T-cell (primary cell): ENCODE measurements around the gene TTLL10. TPM values are rescaled to one million over a fixed set of nuclear protein-coding genes. Genes with fewer than 3 reads are reported as not detected.
"Not testable (repeated sequence)": the region's sequence is repeated elsewhere in the genome, so short reads cannot be mapped to it uniquely, and the experiment has no call there.

ENCODE experiments used
- ATAC-seq, 4 experiments: fragments of 200-7000 bp in 3 of 4; fragments of 150-1000 bp in 1 of 4; cut with Tn5 transposase; replicated peaks in 1 of 4; 1 replicate in 3 of 4; 2 replicates in 1 of 4; pipeline ENCODE4 v1.10.0; 2021; ENCODE audit warnings: moderate library complexity in 3 of 4, mild to moderate bottlenecking in 2 of 4, moderate number of reproducible peaks in 1 of 4
- CTCF ChIA-PET, 2 donors: fragments of 300-600 bp; sonication (Branson Sonifier 250); formaldehyde crosslinking; loops; one replicate each; lab custom pipeline; 2022; ENCODE audit warnings: antibody characterized with exemption in 2 of 2; lab: Charles Lee
- POLR2A ChIA-PET, 2 donors: fragments of 300-600 bp; sonication (Branson Sonifier 250); formaldehyde crosslinking; loops; one replicate each; lab custom pipeline; 2022; ENCODE audit warnings: antibody characterized with exemption in 2 of 2; lab: Charles Lee
- DNase-seq, 35 experiments: peaks; one replicate each; pipeline versions ENCODE4 v3.0.0 to v3.0.0-alpha.2; 2013 to 2023
- H3K27ac ChIP-seq: one replicate; pipeline ENCODE4 v1.5.1; 2013; ENCODE audit warnings: low read length
- H3K27me3 ChIP-seq, 2 experiments: replicated peaks in 1 of 2; 1 replicate in 1 of 2; 2 replicates in 1 of 2; pipeline versions ENCODE4 v1.6.1 to v1.7.0; 2013; ENCODE audit warnings: low read length in 1 of 2, mixed read lengths in 1 of 2; ENCODE audit not compliant: control insufficient read depth in 2 of 2, insufficient read depth in 2 of 2; ENCODE audit errors: extremely low read depth in 1 of 2
- H3K36me3 ChIP-seq, 2 donors: 1 replicate in 1 of 2; 2 replicates in 1 of 2; pipeline versions ENCODE4 v1.6.1 to v1.7.0; 2013; ENCODE audit warnings: low read length in 1 of 2; ENCODE audit not compliant: control insufficient read depth in 2 of 2, insufficient read depth in 1 of 2; ENCODE audit errors: extremely low read depth in 1 of 2
- H3K4me1 ChIP-seq, 2 experiments: 1 replicate in 1 of 2; 2 replicates in 1 of 2; pipeline versions ENCODE4 v1.6.1 to v1.7.0; 2013; ENCODE audit warnings: low read length in 2 of 2, mixed read lengths in 1 of 2; ENCODE audit not compliant: insufficient read depth in 2 of 2, control insufficient read depth in 1 of 2; ENCODE audit errors: extremely low read depth in 1 of 2
- H3K4me3 ChIP-seq, 2 donors: 1 replicate in 1 of 2; 2 replicates in 1 of 2; pipeline versions ENCODE4 v1.5.1 to v1.7.0; 2013; ENCODE audit warnings: mild to moderate bottlenecking in 2 of 2, low read length in 1 of 2, moderate library complexity in 1 of 2; ENCODE audit not compliant: control insufficient read depth in 1 of 2; ENCODE audit errors: extremely low read depth in 1 of 2
- H3K9me3 ChIP-seq: 2 replicates; pipeline ENCODE4 v1.7.0; 2013
- H3K27ac Mint-ChIP-seq, 2 donors: one replicate each; pipeline ENCODE4 v1.8.0; 2020 to 2021; ENCODE audit warnings: mild to moderate bottlenecking in 2 of 2, mixed read lengths in 2 of 2
- H3K27me3 Mint-ChIP-seq, 2 donors: one replicate each; pipeline ENCODE4 v1.8.0; 2021 to 2022; ENCODE audit warnings: mixed read lengths in 2 of 2
- H3K36me3 Mint-ChIP-seq: one replicate; pipeline ENCODE4 v1.8.0; 2021; ENCODE audit warnings: mixed read lengths
- H3K4me1 Mint-ChIP-seq, 3 donors: one replicate each; pipeline ENCODE4 v1.8.0; 2020 to 2022; ENCODE audit warnings: mixed read lengths in 3 of 3, mild to moderate bottlenecking in 1 of 3
- H3K4me3 Mint-ChIP-seq, 3 donors: one replicate each; pipeline ENCODE4 v1.8.0; 2020 to 2022; ENCODE audit warnings: mild to moderate bottlenecking in 3 of 3, mixed read lengths in 3 of 3, moderate library complexity in 3 of 3
- H3K9me3 Mint-ChIP-seq, 3 donors: one replicate each; pipeline ENCODE4 v1.8.0; 2020 to 2022; ENCODE audit warnings: mixed read lengths in 3 of 3
- WGBS: methylation state at CpG from one replicate; pipeline ENCODE4 v1.1.5; 2013; ENCODE audit warnings: missing lambda C conversion rate; ENCODE audit not compliant: insufficient coverage; 5-methylcytosine and 5-hydroxymethylcytosine counted together
- total RNA-seq, 35 experiments: library from RNA in 6 of 35; stranded (reverse) in 6 of 35; fragments of 120-200 nt in 1 of 35; gene quantifications; one replicate each; pipeline versions ENCODE4 v1.2.1 to v1.2.4 and lab custom pipeline; 2013 to 2026

TTLL10 gene
- total RNA-seq, 5 donors from 2014 or later (not counting 1 experiment from before 2014, with no cell fraction given) = 0.26 to 1.0 (median 0.47) TPM; not detected in 1

DNA sequence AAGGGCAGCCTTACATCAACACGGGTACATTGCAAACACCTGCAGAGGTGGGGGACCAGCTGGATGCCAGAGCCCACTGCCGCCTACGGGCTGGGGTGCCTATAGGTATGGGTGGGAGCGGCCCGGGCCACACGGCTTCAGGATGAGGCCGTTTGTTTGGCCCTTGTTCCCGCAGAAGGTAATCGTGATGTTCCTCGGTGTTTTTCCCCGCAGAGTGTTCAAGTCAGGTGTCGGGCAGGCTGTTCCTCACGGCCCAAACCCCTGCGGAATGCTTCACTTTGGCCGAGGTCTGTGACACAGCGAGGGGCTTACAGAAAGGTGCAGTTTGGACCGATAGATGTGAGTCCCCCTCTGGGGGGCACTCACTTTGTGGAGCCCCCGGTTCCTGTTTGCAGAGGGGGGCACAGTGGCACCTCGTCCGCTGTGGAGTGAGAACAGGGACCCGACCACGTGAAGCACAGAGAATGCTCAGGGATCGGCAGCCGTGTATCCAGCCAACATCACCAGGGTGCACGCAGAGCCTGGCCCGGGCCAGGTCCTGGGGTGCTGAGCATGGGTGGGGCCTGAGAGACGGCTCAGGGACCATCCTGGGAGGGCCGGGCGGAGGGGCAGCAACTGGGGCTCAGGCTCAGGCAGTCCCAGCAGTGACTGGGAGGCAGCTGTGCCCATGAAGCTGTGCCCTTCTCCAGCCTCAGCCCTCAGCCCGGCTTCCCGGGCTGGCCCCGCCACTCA lies 453 bp upstream of the TTLL10 start:
- CTCF ChIA-PET = interaction anchor here in 1 of 2 donors (1.5 kb wide), 1 partner anchor 37 kb away, joined by 3 read pairs; no protein-coding TSS in a partner anchor

DNA sequence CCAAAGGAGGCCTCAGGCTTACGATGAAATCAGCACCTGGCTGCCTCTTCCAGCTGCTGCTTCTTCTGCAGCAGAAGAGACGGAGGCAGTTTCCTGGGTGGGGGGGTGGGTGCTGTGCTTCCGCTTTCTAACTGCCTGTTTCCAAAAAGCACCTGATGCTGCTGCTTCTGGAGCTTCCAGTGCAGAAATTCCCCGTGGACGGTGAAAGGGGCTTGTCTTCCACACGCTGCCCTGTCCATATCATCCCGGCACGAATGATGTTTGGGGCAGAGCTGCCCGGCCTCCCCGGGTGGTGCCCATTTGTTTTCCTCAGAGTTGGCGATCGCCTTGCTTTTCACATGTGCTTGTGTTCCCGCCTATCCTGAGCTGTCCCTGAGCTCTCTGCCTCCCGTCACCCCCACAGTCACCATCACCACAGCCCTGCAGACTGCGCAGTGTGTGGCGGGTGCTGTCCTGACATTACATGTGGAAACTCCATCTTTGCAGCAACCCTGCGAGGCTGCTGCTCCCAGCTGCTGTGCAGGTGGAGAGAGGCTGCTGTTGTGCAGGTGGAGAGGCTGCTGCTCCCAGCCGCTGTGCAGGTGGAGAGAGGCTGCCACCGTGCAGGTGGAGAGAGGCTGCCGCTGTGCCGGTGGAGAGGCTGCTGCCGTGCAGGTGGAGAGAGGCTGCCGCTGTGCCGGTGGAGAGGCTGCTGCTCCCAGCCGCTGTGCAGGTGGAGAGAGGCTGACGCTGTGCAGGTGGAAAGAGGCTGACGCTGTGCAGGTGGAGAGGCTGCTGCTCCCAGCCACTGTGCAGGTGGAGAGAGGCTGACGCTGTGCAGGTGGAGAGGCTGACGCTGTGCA lies 1.8 kb downstream of the TTLL10 start:
- H3K27ac Mint-ChIP-seq = no peak overlapping the region
- peaks cover 0 to 4% of the 10 kb centered on the region in 2 donors for H3K27me3 Mint-ChIP-seq

More for the DNA sequence above, 453 bp upstream of the TTLL10 start:
- Mint-ChIP-seq H3K4me3 (peak overlapping the region in 1 of 3 donors; percentile 24), H3K36me3 (no peaks in the 10 kb centered on the region), H3K27me3 (peaks cover 5 to 10% of the 10 kb centered on the region in 2 donors), H3K9me3 (no peaks in the 10 kb centered on the region), H3K27ac (no peak overlapping the region), H3K4me1 (peaks cover 17 to 33% (median 19%) of the 10 kb centered on the region in 3 donors)
- peaks cover 0 to 73% of the 10 kb centered on the region in 2 experiments for H3K27me3 ChIP-seq
- H3K36me3 ChIP-seq = no peaks in the 10 kb centered on the region
- peak in 2 of 4 experiments; percentile 24 to 47 for ATAC-seq
- peak overlapping the region in 1 of 2 donors; percentile 32 for H3K4me3 ChIP-seq
- H3K27ac ChIP-seq = no peak overlapping the region
- whole genome bisulfite sequencing = 59% methylated on average over 29 of the region's 32 CpGs
- peaks cover 31 to 59% of the 10 kb centered on the region in 2 experiments for H3K4me1 ChIP-seq
- DNase-seq = peak in 1 of 35 experiments; percentile 2
- POLR2A ChIA-PET = no interaction called here
- no peaks in the 10 kb centered on the region for H3K9me3 ChIP-seq

DNA sequence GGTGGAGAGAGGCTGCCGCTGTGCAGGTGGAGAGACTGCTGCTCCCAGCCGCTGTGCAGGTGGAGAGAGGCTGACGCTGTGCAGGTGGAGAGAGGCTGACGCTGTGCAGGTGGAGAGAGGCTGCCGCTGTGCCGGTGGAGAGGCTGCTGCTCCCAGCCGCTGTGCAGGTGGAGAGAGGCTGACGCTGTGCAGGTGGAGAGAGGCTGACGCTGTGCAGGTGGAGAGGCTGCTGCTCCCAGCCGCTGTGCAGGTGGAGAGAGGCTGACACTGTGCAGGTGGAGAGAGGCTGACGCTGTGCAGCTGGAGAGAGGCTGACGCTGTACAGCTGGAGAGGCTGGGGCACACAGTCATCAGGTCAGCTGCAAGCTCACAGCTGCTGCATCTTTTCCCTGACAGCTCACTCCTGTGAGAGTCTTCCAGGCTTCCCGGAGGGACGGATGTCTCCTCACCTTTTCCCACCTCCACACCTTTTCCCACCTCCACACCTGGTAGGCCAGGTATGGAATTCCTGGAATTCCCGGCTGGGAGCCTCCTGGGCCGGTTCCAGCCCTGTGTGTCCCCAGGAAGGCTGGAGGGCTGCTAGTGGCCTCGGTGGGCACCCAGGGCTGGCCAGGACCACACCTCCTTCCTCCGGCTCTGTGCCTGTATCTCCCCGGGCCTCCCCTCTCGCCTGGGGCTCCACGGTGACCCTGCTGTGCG lies 2.5 kb downstream of the TTLL10 start:
- CTCF ChIA-PET, H3K36me3 Mint-ChIP-seq: not testable (repeated sequence)
- H3K27me3 ChIP-seq = peaks cover 0 to 55% of the 10 kb centered on the region in 2 experiments

More for the DNA sequence above, 1.8 kb downstream of the TTLL10 start:
- Histone ChIP-seq H3K27me3 (peaks cover 0 to 57% of the 10 kb centered on the region in 2 experiments), H3K27ac (no peak overlapping the region), H3K4me1 (peaks cover 25 to 49% of the 10 kb centered on the region in 2 experiments), H3K4me3 (no peak overlapping the region), H3K9me3 (no peaks in the 10 kb centered on the region), H3K36me3 (no peaks in the 10 kb centered on the region)
- ChIA-PET CTCF (interaction anchor here in 1 of 2 donors (0.7 kb wide), 1 partner anchor 68 kb away, joined by 4 read pairs; no protein-coding TSS in a partner anchor), POLR2A (no interaction called here)
- whole genome bisulfite sequencing = 85% methylated on average over 22 of the region's 29 CpGs
- Mint-ChIP-seq H3K36me3 (no peaks in the 10 kb centered on the region), H3K4me1 (peaks cover 11 to 27% (median 13%) of the 10 kb centered on the region in 3 donors), H3K9me3 (no peaks in the 10 kb centered on the region), H3K4me3 (no peak overlapping the region)
- ATAC-seq (no peak), DNase-seq (peak in 1 of 35 experiments; percentile 1)

DNA sequence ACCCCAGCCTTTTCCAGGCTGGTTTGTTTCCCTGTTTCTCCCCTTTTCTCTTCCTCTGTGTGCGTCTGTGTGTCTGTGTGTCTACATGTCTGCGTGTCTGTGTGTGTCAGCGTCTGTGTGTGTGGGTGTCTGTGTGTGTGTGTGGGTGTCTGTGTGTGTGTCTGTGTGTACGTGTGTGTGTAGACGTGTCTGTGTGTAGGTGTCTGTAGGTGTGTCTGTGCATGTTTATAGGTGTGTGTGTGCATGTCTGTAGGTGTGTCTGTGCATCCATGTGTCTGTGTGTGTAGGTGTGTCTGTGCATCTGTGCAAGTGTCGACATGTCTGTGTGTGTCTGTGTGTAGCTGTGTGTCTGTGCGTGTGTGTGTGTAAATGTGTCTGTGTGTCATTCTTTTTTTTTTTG lies 3.3 kb downstream of the TTLL10 start:
- Histone ChIP-seq H3K27ac (no peak overlapping the region), H3K36me3 (no peaks in the 10 kb centered on the region), H3K4me3 (no peak overlapping the region), H3K27me3 (peaks cover 0 to 55% of the 10 kb centered on the region in 2 experiments), H3K9me3 (no peaks in the 10 kb centered on the region), H3K4me1 (peaks cover 17 to 36% of the 10 kb centered on the region in 2 experiments)
- peaks cover 13 to 30% (median 16%) of the 10 kb centered on the region in 3 donors for H3K4me1 Mint-ChIP-seq
- no peak overlapping the region for H3K4me3 Mint-ChIP-seq
- WGBS = 80% methylated on average over 6 of the region's 7 CpGs
- CTCF ChIA-PET = no interaction called here
- no peaks in the 10 kb centered on the region for H3K36me3 Mint-ChIP-seq
- no peaks in the 10 kb centered on the region for H3K9me3 Mint-ChIP-seq
- ATAC-seq = no peak
- POLR2A ChIA-PET = no interaction called here
- no peak overlapping the region for H3K27ac Mint-ChIP-seq
- H3K27me3 Mint-ChIP-seq = peaks cover 5 to 12% of the 10 kb centered on the region in 2 donors
- no peak for DNase-seq

More for the DNA sequence above, 2.5 kb downstream of the TTLL10 start:
- H3K27me3 Mint-ChIP-seq, H3K4me3 ChIP-seq, H3K4me3 Mint-ChIP-seq, H3K27ac ChIP-seq, H3K9me3 Mint-ChIP-seq, H3K36me3 ChIP-seq, ATAC-seq, POLR2A ChIA-PET, H3K27ac Mint-ChIP-seq, H3K9me3 ChIP-seq: not testable (repeated sequence)
- WGBS = 73% methylated on average over 17 of the region's 22 CpGs
- H3K4me1 Mint-ChIP-seq = peaks cover 13 to 27% (median 14%) of the 10 kb centered on the region in 3 donors
- peaks cover 20 to 42% of the 10 kb centered on the region in 2 experiments for H3K4me1 ChIP-seq
- DNase-seq = peak in 1 of 35 experiments; percentile 0

DNA sequence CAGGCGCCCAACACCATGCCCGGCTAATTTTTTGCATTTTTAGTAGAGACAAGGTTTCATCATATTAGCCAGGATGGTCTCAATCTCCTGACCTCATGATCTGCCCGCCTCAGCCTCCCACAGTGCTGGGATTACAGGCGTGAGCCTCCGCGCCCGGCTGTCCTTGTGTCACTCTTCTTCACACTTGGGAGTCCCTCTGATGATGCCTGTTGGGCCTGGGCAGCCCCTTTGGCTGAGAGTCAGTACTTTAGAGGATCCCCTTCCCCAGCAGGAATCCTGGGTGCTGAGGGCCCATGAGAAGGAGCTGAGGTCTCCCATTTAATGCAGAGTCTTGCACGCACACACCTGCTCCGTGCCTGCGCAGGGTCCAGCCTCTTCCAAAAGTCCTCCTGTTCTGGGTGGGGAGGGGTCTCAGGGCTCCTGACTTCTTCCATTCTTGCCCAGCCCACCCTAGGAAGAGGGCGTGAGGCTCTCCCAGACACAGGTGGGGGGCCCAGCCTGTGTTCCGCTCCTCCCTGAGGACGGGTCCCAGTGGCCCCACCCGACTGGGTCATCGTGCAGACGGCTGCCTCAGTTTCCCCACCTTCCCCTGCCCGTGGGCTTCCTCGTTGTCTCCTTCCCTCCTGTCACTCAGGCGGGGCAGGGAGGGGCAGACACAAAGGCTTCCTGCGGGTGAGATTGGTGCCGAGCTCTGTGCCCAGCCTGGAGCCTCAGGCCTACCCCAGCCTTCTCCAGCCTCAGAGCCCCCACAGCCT lies 3.9 kb downstream of the TTLL10 start:
- Mint-ChIP-seq H3K27ac (no peak overlapping the region), H3K9me3 (no peaks in the 10 kb centered on the region), H3K4me3 (no peak overlapping the region), H3K27me3 (peaks cover 5 to 8% of the 10 kb centered on the region in 2 donors), H3K36me3 (no peaks in the 10 kb centered on the region), H3K4me1 (peaks cover 10 to 28% (median 11%) of the 10 kb centered on the region in 3 donors)
- Histone ChIP-seq H3K4me1 (peaks cover 13 to 36% of the 10 kb centered on the region in 2 experiments), H3K9me3 (no peaks in the 10 kb centered on the region), H3K36me3 (no peaks in the 10 kb centered on the region), H3K4me3 (no peak overlapping the region), H3K27ac (no peak overlapping the region), H3K27me3 (peaks cover 0 to 56% of the 10 kb centered on the region in 2 experiments)
- CTCF ChIA-PET = no interaction called here
- POLR2A ChIA-PET = no interaction called here
- ATAC-seq (no peak), DNase-seq (no peak)
- WGBS = 74% methylated on average over 12 of the region's 21 CpGs
